GM19395 (cell line): ENCODE data around the gene GNAI2.
A peak's percentile ranks its signal among the peaks of the same experiment; 100 is the strongest.

Experiments used
- ATAC-seq: cut with Tn5 transposase; IDR thresholded peaks from one replicate; pipeline ENCODE4 v1.9.1; 2021; ENCODE audit warnings: mild to moderate bottlenecking, moderate library complexity; ENCODE audit not compliant: unreplicated experiment

Gene GNAI2

DNA sequence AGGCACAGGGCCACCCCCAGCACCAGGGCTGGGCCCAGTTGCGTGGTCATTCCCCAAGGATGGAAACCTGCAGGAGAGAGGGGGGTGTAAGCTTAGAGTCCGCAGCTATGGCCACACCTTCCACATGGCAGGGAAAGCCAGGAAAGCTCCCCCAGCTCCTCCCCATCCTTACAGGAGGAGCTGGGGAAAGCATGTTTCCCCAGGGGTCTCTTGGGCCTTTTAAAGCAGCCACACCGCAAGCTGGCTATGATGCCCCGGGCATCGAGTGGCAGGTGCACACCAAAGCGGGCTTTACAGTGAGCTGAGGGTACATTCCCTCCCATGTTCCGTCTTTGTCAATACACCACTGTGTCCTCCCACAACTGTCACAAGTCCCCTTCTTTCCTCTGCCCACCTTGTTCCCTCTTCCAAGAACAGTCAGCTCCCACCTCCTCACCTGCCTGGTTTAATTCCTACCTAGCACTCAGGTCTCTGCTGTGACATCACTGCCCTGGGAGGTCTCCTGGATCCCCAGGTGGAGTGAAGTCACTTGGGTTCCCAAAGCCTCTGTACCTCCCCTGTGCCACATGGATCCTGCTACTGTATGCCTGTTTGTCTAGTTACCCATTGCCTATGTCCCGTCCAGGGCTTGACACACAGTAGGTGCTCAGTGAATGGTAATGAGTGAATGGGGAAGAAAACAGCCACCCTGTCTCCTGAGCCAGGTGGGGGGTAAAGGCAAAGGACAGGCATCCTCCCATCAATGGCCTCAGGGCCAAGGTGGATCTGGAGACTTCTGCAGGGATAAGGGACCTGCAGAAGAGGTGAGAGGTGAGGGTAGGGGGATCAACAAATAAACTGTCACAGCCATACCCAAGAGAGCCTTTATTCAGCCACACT, 59.8 kb downstream of the GNAI2 start:
- ATAC-seq = no peak

- no peak for ATAC-seq
Observed at GRCh38 chr3:50296721-50297383, 60.8 kb downstream of the GNAI2 start.

DNA sequence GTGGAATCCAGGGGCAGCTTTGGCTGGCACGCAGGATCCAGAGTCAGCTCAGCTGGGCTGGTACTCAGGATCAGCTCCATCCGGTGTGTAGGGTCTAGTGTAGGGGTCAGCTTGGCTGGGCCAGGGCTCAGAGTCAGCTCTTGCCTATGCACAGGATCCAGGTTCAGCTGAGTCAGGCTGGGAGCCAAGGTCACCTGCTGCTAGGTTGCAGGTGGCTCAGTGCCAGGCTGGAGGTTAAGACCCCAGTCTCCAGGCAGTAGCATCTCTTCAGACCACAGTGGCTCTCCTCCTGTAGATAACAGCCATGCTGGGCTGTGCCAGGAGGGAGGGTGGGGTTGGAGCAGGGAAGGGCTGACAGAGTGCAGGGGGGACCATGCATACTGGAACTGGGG, 61.4 kb downstream of the GNAI2 start:
- ATAC-seq = no peak

DNA sequence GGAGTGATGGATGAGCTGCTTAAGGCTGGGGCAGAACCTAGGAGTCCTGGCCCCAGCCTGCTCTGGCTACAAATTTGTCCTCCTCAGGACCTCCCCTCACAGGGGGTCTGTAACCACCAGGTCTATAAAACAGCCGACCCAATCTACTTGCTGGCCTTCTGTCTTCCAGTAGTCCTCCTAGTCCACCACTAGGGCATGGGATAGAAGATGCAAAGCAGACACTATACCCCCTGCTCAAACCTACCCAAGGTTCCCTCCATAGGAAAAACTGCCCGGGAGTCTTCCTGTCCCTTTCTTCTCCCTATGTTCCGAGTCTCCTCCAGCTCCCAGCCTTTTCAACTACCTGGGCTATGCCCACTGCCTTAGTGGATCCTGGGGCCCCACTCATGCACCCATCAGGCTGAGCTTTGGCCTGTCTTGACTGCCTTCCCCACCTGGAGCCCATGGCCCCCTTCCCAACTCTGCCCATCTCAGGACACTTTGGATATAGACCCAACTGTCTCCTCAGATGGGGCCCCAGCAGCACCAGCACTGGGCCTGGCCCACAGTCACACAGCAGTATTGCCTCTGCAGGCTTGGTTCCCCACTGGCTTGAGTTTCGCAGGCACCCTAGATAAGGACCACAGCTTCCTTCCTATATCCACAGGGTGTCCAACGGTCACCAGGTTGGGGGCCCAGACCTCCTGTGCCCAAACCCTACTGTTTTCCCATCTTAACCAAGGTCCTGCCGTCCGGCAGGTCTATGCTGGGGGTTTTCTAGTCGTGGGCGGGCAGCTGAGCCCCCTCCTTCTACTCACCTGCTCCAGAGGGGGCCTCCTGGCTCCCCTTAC, 62.1 kb downstream of the GNAI2 start:
- no peak for ATAC-seq

- ATAC-seq = peak; percentile 83
Observed at GRCh38 chr3:50298836-50299637, 63.0 kb downstream of the GNAI2 start, which contains the start of the genes HYAL3 and NAA80. TSS of gene HYAL3 (minus strand) at chr3:50299405. CDS start at chr3:50295602, 3,803 bp downstream. TSS of gene NAA80 (minus strand) at chr3:50299405. CDS start at chr3:50297463, 1,942 bp downstream.

DNA sequence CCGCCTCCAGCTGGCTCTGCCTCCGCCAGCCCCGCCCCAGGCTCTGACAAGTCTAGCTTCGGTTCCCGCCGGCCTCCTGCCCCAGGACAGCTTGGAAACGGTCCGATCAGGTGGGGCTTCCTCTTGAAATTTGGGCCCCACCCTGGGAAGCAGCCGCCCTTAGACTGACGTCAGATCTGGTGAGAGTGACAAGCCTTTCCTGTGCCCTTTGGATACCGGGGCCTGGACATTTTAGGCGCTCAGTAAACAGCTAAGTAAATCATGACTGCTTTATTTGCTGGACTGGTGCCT, 63.6 kb downstream of the GNAI2 start:
- ATAC-seq = no peak

DNA sequence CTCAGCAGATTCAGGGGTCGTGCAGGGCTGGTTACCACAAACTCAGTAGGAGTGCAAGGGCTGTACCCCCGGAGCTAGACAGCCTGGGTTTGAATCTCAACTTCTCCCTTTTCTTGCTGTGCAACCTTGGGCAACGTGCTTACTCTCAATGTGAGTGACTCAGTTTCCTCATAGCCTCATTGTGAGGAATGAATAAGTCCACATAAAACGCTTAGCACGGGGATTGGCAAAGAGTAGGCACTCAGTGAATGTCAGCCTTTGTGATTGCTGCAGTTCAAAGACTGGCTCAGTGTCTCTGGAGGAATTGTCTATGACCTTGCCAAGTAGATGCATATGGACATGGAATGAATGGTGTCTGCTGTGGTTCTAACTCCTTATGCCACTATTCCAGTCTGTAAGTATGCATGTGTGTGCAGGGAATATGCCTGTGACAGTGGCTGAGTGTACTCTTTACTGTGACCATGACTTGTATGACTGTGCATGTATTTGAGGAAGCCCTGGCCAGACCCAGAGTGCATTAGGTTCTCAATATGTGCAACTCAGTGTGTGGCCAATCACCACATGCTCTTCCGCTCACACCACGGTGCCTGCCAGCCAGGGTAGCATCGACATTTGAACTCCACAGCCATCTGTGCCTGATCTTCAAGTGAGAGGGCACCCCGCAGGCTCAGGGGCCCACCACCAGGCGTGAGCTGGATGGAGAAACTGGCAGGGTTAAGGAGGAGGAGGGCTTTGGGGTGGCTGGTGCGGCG, 64.1 kb downstream of the GNAI2 start:
- peak; percentile 0 for ATAC-seq

GRCh38 chr3:50300681-50301254, 64.8 kb downstream of the GNAI2 start:
- ATAC-seq = no peak

GRCh38 chr3:50302095-50303012, 66.3 kb downstream of the GNAI2 start:
- no peak for ATAC-seq

GRCh38 chr3:50303013-50303815, 67.2 kb downstream of the GNAI2 start, which contains the start of gene HYAL1:
TSS of gene HYAL1 (minus strand) at chr3:50303574. CDS start at chr3:50302956, 618 bp downstream.
- ATAC-seq = no peak

GRCh38 chr3:50304601-50305000, 68.6 kb downstream of the GNAI2 start:
- no peak for ATAC-seq
